ENCODE measurements around the gene WNT3. TPM values are rescaled to one million over a fixed set of nuclear protein-coding genes. Genes with fewer than 3 reads are reported as not detected.

WNT3 gene
- total RNA-seq, 2 experiments from 2014 or later: not detected

- POLR2A ChIA-PET: no interaction called here
These were observed 7.6 kb upstream of the WNT3 start for GRCh38 chr17:46826116-46826515.

GRCh38 chr17:46823657-46824056 is 5.2 kb upstream of the WNT3 start:
- CTCF ChIA-PET: no interaction called here
- TF ChIP-seq CTCF (IDR thresholded peaks at IDR 0.05): no peak
- ATAC-seq (ENCODE audit: poor library complexity) (no peak), DNase-seq (no peak)
- Histone ChIP-seq H3K9me3 (ENCODE audit: control insufficient read depth in 1 of 2, insufficient read depth in 1 of 2, low read length in 2 of 2) (peaks cover 0 to 20% of the 10 kb centered on the region in 2 experiments), H3K27ac (ENCODE audit: low read depth in 1 of 2, low read length in 2 of 2) (no peak overlapping the region), H3K4me1 (ENCODE audit: insufficient read depth, low read length) (peaks cover 27% of the 10 kb centered on the region), H3K27me3 (ENCODE audit: control insufficient read depth in 1 of 2, insufficient read depth in 2 of 2, low read length in 2 of 2) (peaks cover 35 to 50% of the 10 kb centered on the region in 2 experiments), H3K36me3 (ENCODE audit: insufficient read depth, low read length) (no peaks in the 10 kb centered on the region), H3K4me3 (ENCODE audit: low read length) (no peak overlapping the region)
- POLR2A ChIA-PET: no interaction called here
- peaks cover 54% of the 10 kb centered on the region for H3K27me3 Mint-ChIP-seq
- no peaks in the 10 kb centered on the region for H3K36me3 Mint-ChIP-seq (ENCODE audit: low read depth)
- H3K4me3 Mint-ChIP-seq: no peak overlapping the region
- intact Hi-C loops (cut with DNase I, micrococcal nuclease): loop anchor here in 1 of 2 experiments (5.0 kb wide), 1 partner anchor 51 kb away; no protein-coding TSS in a partner anchor
- no peaks in the 10 kb centered on the region for H3K9me3 Mint-ChIP-seq
- H3K4me1 Mint-ChIP-seq (ENCODE audit: low read depth): peaks cover 19% of the 10 kb centered on the region
- no peak overlapping the region for H3K27ac Mint-ChIP-seq

More at GRCh38 chr17:46826116-46826515, 7.6 kb upstream of the WNT3 start:
- peaks cover 13 to 25% of the 10 kb centered on the region in 2 experiments for H3K27me3 ChIP-seq (ENCODE audit: control insufficient read depth in 1 of 2, insufficient read depth in 2 of 2, low read length in 2 of 2)
- peaks cover 6% of the 10 kb centered on the region for H3K4me1 ChIP-seq (ENCODE audit: insufficient read depth, low read length)
- peaks cover 8% of the 10 kb centered on the region for H3K4me1 Mint-ChIP-seq (ENCODE audit: low read depth)
- intact Hi-C loops (cut with DNase I, micrococcal nuclease): no loop called here
- no peaks in the 10 kb centered on the region for H3K36me3 ChIP-seq (ENCODE audit: insufficient read depth, low read length)
- no peak for TF ChIP-seq CTCF (IDR thresholded peaks at IDR 0.05)
- no peak overlapping the region for H3K4me3 Mint-ChIP-seq
- DNase-seq: no peak
- H3K36me3 Mint-ChIP-seq (ENCODE audit: low read depth): no peaks in the 10 kb centered on the region
- no peak overlapping the region for H3K27ac ChIP-seq (ENCODE audit: low read depth in 1 of 2, low read length in 2 of 2)
- no peak overlapping the region for H3K27ac Mint-ChIP-seq
- no peak overlapping the region for H3K4me3 ChIP-seq (ENCODE audit: low read length)
- peaks cover 0 to 12% of the 10 kb centered on the region in 2 experiments for H3K9me3 ChIP-seq (ENCODE audit: control insufficient read depth in 1 of 2, insufficient read depth in 1 of 2, low read length in 2 of 2)
- H3K27me3 Mint-ChIP-seq: peaks cover 45% of the 10 kb centered on the region
- ATAC-seq (ENCODE audit: poor library complexity): no peak
- no peaks in the 10 kb centered on the region for H3K9me3 Mint-ChIP-seq
- CTCF ChIA-PET: no interaction called here

GRCh38 chr17:46822388-46822921 is 4.0 kb upstream of the WNT3 start:
- peaks cover 38% of the 10 kb centered on the region for H3K4me1 ChIP-seq (ENCODE audit: insufficient read depth, low read length)

More at GRCh38 chr17:46822388-46822921, 4.0 kb upstream of the WNT3 start:
- H3K27me3 Mint-ChIP-seq: peaks cover 66% of the 10 kb centered on the region
- no peak overlapping the region for H3K27ac ChIP-seq (ENCODE audit: low read depth in 1 of 2, low read length in 2 of 2)
- no peaks in the 10 kb centered on the region for H3K36me3 ChIP-seq (ENCODE audit: insufficient read depth, low read length)
- H3K27ac Mint-ChIP-seq: no peak overlapping the region
- H3K4me3 Mint-ChIP-seq: no peak overlapping the region
- H3K9me3 ChIP-seq (ENCODE audit: control insufficient read depth in 1 of 2, insufficient read depth in 1 of 2, low read length in 2 of 2): peaks cover 0 to 21% of the 10 kb centered on the region in 2 experiments
- peak; percentile 52 for TF ChIP-seq CTCF (IDR thresholded peaks at IDR 0.05)
- peaks cover 46 to 60% of the 10 kb centered on the region in 2 experiments for H3K27me3 ChIP-seq (ENCODE audit: control insufficient read depth in 1 of 2, insufficient read depth in 2 of 2, low read length in 2 of 2)
- H3K9me3 Mint-ChIP-seq: no peaks in the 10 kb centered on the region
- H3K36me3 Mint-ChIP-seq (ENCODE audit: low read depth): no peaks in the 10 kb centered on the region
- ATAC-seq (ENCODE audit: poor library complexity) (peak; percentile 22), DNase-seq (peak in 7 of 14 experiments; percentile 8 to 56 (median 22))
- no peak overlapping the region for H3K4me3 ChIP-seq (ENCODE audit: low read length)
- peaks cover 27% of the 10 kb centered on the region for H3K4me1 Mint-ChIP-seq (ENCODE audit: low read depth)
- POLR2A ChIA-PET: no interaction called here
- intact Hi-C loops (cut with DNase I, micrococcal nuclease): loop anchor here in 1 of 2 experiments (5.0 kb wide), 1 partner anchor 50 kb away; no protein-coding TSS in a partner anchor
- CTCF ChIA-PET: no interaction called here
